Measurements from ENCODE around the gene CEP152.
A peak's percentile ranks its signal among the peaks of the same experiment; 100 is the strongest.

Gene CEP152

DNA sequence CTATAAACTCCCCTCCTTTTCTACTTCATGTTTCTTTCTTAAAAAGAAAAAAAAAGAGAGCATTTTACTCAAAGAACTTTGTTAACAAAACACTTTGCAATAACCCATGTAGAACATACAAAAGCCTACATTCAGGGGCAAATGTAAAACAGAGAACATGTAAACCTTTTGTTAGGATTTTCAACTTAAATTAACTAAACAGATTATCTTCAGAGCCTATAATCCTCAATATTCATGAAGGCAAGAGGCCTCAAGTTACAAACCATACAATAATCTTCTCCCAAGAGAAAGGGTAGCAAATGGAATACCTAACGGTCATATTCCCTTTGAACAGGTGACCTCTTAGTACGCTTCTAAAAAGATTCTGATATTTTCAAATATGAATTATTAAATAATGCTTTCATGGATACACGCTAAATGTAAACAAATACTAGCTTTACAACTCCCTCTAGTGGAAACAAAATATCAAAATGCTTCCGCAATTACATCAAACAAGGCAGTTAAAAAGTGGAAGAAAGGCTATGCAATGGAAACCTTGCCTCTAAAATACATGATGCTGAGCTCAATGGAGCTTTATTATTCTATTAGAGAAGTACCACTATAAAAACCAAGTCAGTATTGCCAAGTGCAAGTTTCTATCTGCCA is 9.9 kb downstream of the CEP152 start:
- Histone ChIP-seq H3K27me3 (ENCODE audit: insufficient read depth, poor library complexity, severe bottlenecking) (no peaks in the 10 kb centered on the region), H3K27ac (replicated peaks) (peak overlapping the region; percentile 40), H3K4me3 (replicated peaks; ENCODE audit: insufficient read depth, low read length) (no peak overlapping the region)
- TF ChIP-seq, protein P1, sequence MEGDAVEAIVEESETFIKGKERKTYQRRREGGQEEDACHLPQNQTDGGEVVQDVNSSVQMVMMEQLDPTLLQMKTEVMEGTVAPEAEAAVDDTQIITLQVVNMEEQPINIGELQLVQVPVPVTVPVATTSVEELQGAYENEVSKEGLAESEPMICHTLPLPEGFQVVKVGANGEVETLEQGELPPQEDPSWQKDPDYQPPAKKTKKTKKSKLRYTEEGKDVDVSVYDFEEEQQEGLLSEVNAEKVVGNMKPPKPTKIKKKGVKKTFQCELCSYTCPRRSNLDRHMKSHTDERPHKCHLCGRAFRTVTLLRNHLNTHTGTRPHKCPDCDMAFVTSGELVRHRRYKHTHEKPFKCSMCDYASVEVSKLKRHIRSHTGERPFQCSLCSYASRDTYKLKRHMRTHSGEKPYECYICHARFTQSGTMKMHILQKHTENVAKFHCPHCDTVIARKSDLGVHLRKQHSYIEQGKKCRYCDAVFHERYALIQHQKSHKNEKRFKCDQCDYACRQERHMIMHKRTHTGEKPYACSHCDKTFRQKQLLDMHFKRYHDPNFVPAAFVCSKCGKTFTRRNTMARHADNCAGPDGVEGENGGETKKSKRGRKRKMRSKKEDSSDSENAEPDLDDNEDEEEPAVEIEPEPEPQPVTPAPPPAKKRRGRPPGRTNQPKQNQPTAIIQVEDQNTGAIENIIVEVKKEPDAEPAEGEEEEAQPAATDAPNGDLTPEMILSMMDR (IDR thresholded peaks at IDR 0.05; ENCODE audit: insufficient read depth, low read length), result peak; percentile 28
- no peak for TF ChIP-seq SPI1 (IDR thresholded peaks at IDR 0.05; ENCODE audit: borderline replicate concordance, low read depth)
- no peak for TF ChIP-seq POLR2AphosphoS5 (IDR thresholded peaks at IDR 0.05; ENCODE audit: low read depth)
- TF ChIP-seq, protein P2, sequence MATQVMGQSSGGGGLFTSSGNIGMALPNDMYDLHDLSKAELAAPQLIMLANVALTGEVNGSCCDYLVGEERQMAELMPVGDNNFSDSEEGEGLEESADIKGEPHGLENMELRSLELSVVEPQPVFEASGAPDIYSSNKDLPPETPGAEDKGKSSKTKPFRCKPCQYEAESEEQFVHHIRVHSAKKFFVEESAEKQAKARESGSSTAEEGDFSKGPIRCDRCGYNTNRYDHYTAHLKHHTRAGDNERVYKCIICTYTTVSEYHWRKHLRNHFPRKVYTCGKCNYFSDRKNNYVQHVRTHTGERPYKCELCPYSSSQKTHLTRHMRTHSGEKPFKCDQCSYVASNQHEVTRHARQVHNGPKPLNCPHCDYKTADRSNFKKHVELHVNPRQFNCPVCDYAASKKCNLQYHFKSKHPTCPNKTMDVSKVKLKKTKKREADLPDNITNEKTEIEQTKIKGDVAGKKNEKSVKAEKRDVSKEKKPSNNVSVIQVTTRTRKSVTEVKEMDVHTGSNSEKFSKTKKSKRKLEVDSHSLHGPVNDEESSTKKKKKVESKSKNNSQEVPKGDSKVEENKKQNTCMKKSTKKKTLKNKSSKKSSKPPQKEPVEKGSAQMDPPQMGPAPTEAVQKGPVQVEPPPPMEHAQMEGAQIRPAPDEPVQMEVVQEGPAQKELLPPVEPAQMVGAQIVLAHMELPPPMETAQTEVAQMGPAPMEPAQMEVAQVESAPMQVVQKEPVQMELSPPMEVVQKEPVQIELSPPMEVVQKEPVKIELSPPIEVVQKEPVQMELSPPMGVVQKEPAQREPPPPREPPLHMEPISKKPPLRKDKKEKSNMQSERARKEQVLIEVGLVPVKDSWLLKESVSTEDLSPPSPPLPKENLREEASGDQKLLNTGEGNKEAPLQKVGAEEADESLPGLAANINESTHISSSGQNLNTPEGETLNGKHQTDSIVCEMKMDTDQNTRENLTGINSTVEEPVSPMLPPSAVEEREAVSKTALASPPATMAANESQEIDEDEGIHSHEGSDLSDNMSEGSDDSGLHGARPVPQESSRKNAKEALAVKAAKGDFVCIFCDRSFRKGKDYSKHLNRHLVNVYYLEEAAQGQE (IDR thresholded peaks at IDR 0.05; ENCODE audit: insufficient replicate concordance, low read depth), result no peak
- DNase-seq (ENCODE audit: low read depth in 1 of 2, low spot score in 1 of 2), result peak in 1 of 2 experiments; percentile 9

DNA sequence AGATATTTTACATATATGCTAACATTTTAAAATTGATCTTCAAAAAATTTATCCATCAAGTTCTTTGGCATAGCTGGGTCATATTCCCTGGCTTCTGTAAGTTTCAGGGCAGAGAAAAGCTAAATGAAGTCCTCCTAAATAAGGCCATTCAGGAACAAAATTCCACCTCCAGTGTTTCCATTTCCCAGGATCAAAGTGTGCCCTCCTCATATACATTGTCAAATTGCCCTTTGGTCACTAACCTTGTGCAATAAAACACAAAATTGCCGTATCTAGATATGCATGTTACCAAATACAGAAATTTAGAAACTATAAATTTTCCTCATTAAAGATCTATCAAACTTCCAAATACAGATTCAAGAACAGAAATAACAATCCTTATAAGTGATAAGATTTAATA is 10.6 kb downstream of the CEP152 start:
- no peak overlapping the region for H3K4me3 ChIP-seq (replicated peaks; ENCODE audit: insufficient read depth, low read length)
- H3K27me3 ChIP-seq (ENCODE audit: insufficient read depth, poor library complexity, severe bottlenecking), result no peaks in the 10 kb centered on the region
- no peak for DNase-seq (ENCODE audit: low read depth in 1 of 2, low spot score in 1 of 2)
- TF ChIP-seq GABPA (IDR thresholded peaks at IDR 0.05; ENCODE audit: low read depth), result no peak
- TF ChIP-seq, protein P2 (IDR thresholded peaks at IDR 0.05; ENCODE audit: insufficient replicate concordance, low read depth), result no peak
- TF ChIP-seq POLR2AphosphoS5 (IDR thresholded peaks at IDR 0.05; ENCODE audit: low read depth), result no peak
- TF ChIP-seq SPI1 (IDR thresholded peaks at IDR 0.05; ENCODE audit: borderline replicate concordance, low read depth), result no peak
- TF ChIP-seq, protein P1 (IDR thresholded peaks at IDR 0.05; ENCODE audit: insufficient read depth, low read length), result no peak
- peak overlapping the region; percentile 40 for H3K27ac ChIP-seq (replicated peaks)

DNA sequence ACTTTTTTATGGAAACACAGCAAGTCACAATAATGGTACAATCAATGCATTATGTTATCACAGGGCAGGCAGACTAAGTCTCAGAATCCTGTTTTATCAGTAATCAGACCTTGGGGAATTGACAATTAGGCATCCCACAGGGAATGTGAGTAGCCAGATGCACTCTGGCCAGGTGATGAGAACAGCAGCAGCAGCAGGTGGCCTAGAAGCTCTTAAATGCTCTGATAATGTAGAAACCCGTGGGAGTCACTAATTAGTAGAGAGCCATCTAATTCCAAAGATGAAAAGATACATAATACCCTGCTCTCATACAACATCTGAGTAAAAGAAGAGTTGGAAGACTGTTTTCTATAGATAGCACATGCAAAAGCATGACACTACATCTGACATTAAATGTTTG is 12.6 kb downstream of the CEP152 start:
- Histone ChIP-seq H3K27me3 (ENCODE audit: insufficient read depth, poor library complexity, severe bottlenecking) (no peaks in the 10 kb centered on the region), H3K4me3 (replicated peaks; ENCODE audit: insufficient read depth, low read length) (no peak overlapping the region), H3K27ac (replicated peaks) (no peak overlapping the region)
- DNase-seq (ENCODE audit: low read depth in 1 of 2, low spot score in 1 of 2), result no peak
- TF ChIP-seq POLR2AphosphoS5 (IDR thresholded peaks at IDR 0.05; ENCODE audit: low read depth) (no peak), SPI1 (IDR thresholded peaks at IDR 0.05; ENCODE audit: borderline replicate concordance, low read depth) (no peak), GABPA (IDR thresholded peaks at IDR 0.05; ENCODE audit: low read depth) (no peak)
- TF ChIP-seq, protein P1 (IDR thresholded peaks at IDR 0.05; ENCODE audit: insufficient read depth, low read length), result no peak
- TF ChIP-seq, protein P2 (IDR thresholded peaks at IDR 0.05; ENCODE audit: insufficient replicate concordance, low read depth), result no peak
